Neuronal stem cell (in vitro differentiated cells): ENCODE results near the gene PAM.
A peak's percentile ranks its signal among the peaks of the same experiment; 100 is the strongest.

Experiments
- DNase-seq: peaks from one replicate; pipeline ENCODE4 v3.0.0-alpha.2; 2013; ENCODE audit warnings: low spot score
- H2AFZ ChIP-seq: one replicate; pipeline ENCODE4 v1.6.1; 2013; ENCODE audit warnings: mild to moderate bottlenecking, low read length, inconsistent platforms
- H2AK5ac ChIP-seq: 2 replicates; pipeline ENCODE4 v1.6.1; 2013; ENCODE audit warnings: low read depth, mild to moderate bottlenecking, inconsistent platforms, low read length, moderate library complexity, mixed read lengths
- H2BK120ac ChIP-seq: 2 replicates; pipeline ENCODE4 v1.6.1; 2013; ENCODE audit warnings: low read depth, mild to moderate bottlenecking, inconsistent platforms, low read length, moderate library complexity, mixed read lengths
- H2BK12ac ChIP-seq: one replicate; pipeline ENCODE4 v1.6.1; 2013; ENCODE audit warnings: low read length, inconsistent platforms
- H2BK15ac ChIP-seq: 2 replicates; pipeline ENCODE4 v1.6.1; 2013; ENCODE audit warnings: mild to moderate bottlenecking, low read length, inconsistent platforms, mixed read lengths
- H2BK5ac ChIP-seq: one replicate; pipeline ENCODE4 v1.6.1; 2013; ENCODE audit warnings: inconsistent platforms, mild to moderate bottlenecking, low read length, moderate library complexity
- H3K14ac ChIP-seq: one replicate; pipeline ENCODE4 v1.6.1; 2013; ENCODE audit warnings: low read length, inconsistent platforms
- H3K18ac ChIP-seq: 2 replicates; pipeline ENCODE4 v1.6.1; 2013; ENCODE audit warnings: low read length, inconsistent platforms
- H3K23ac ChIP-seq: 2 replicates; pipeline ENCODE4 v1.6.1; 2013; ENCODE audit warnings: low read depth, mild to moderate bottlenecking, mixed read lengths, low read length, inconsistent platforms; ENCODE audit not compliant: poor library complexity
- H3K27ac ChIP-seq: replicated peaks from 3 replicates; pipeline ENCODE4 v1.5.1; 2013; ENCODE audit warnings: low read length, inconsistent platforms
- H3K27me3 ChIP-seq, 3 experiments: 2 replicates each; pipeline ENCODE4 v1.6.1; 2013; ENCODE audit warnings: low read length in 3 of 3, mild to moderate bottlenecking in 2 of 3, inconsistent platforms in 1 of 3, low read depth in 1 of 3, mixed read lengths in 1 of 3, moderate library complexity in 1 of 3; ENCODE audit not compliant: control insufficient read depth in 3 of 3, insufficient read depth in 3 of 3
- H3K36me3 ChIP-seq, 2 donors: replicated peaks in 1 of 2; 2 replicates each; pipeline ENCODE4 v1.6.1; 2013; ENCODE audit warnings: low read length in 2 of 2; ENCODE audit not compliant: control insufficient read depth in 2 of 2, insufficient read depth in 2 of 2
- H3K4ac ChIP-seq: 2 replicates; pipeline ENCODE4 v1.6.1; 2013; ENCODE audit warnings: inconsistent platforms, mild to moderate bottlenecking, low read length, moderate library complexity
- H3K4me1 ChIP-seq, 2 donors: 1 replicate in 1 of 2; 2 replicates in 1 of 2; pipeline ENCODE4 v1.6.1; 2013; ENCODE audit warnings: low read length in 2 of 2, low read depth in 1 of 2; ENCODE audit not compliant: control insufficient read depth in 2 of 2, insufficient read depth in 1 of 2
- H3K4me2 ChIP-seq: one replicate; pipeline ENCODE4 v1.6.1; 2013; ENCODE audit warnings: mild to moderate bottlenecking, low read length, inconsistent platforms; ENCODE audit not compliant: insufficient read depth, poor library complexity, severe bottlenecking
- H3K4me3 ChIP-seq, 2 donors: 2 replicates each; pipeline ENCODE4 v1.5.1; 2013; ENCODE audit warnings: low read length in 2 of 2, mild to moderate bottlenecking in 2 of 2, inconsistent platforms in 1 of 2, moderate library complexity in 1 of 2
- H3K79me1 ChIP-seq: one replicate; pipeline ENCODE4 v1.6.1; 2013; ENCODE audit warnings: low read depth, mild to moderate bottlenecking, inconsistent platforms, low read length, moderate library complexity
- H3K9ac ChIP-seq: one replicate; pipeline ENCODE4 v1.6.1; 2013; ENCODE audit warnings: mild to moderate bottlenecking, low read depth, low read length, inconsistent platforms; ENCODE audit not compliant: poor library complexity
- H3K9me3 ChIP-seq, 2 donors: replicated peaks in 1 of 2; 2 replicates each; pipeline versions ENCODE3 to v1.6.1; 2013; ENCODE audit warnings: low read length in 2 of 2, mild to moderate bottlenecking in 2 of 2, inconsistent platforms in 1 of 2, low read depth in 1 of 2, mixed read lengths in 1 of 2, moderate library complexity in 1 of 2; ENCODE audit not compliant: control insufficient read depth in 2 of 2, insufficient read depth in 1 of 2
- H4K8ac ChIP-seq: one replicate; pipeline ENCODE4 v1.6.1; 2013; ENCODE audit warnings: low read depth, mild to moderate bottlenecking, inconsistent platforms, low read length, moderate library complexity
- H4K91ac ChIP-seq: one replicate; pipeline ENCODE4 v1.6.1; 2013; ENCODE audit warnings: low read length, low read depth, mild to moderate bottlenecking, inconsistent platforms; ENCODE audit not compliant: poor library complexity
- WGBS, 2 donors: extraction: QIAGEN DNeasy Blood & Tissue Kit; methylation state at CpG; one replicate each; pipeline ENCODE4 v1.1.7; 2013; ENCODE audit warnings: missing lambda C conversion rate in 2 of 2, mixed read lengths in 1 of 2; ENCODE audit not compliant: insufficient read length in 2 of 2, insufficient replicate concordance in 1 of 2; ENCODE audit errors: extremely low coverage in 2 of 2; 5-methylcytosine and 5-hydroxymethylcytosine counted together

Gene PAM

GRCh38 chr5:102719886-102720285 is 35.2 kb upstream of the PAM start:
- WGBS, 2 donors: no CpG with 5 or more reads among the region's 1 CpG

GRCh38 chr5:102720969-102721368 is 34.1 kb upstream of the PAM start:
- Histone ChIP-seq H3K23ac (no peak overlapping the region), H3K27me3 (no peaks in the 10 kb centered on the region), H2BK120ac (no peak overlapping the region), H3K4me1 (peaks cover 0 to 5% of the 10 kb centered on the region in 2 donors), H3K9me3 (peaks cover 0 to 2% of the 10 kb centered on the region in 2 donors), H3K18ac (no peak overlapping the region), H4K8ac (no peak overlapping the region), H2BK12ac (no peak overlapping the region), H2BK15ac (no peak overlapping the region), H3K4me2 (no peak overlapping the region), H3K79me1 (no peaks in the 10 kb centered on the region), H3K4ac (no peak overlapping the region), H3K36me3 (no peaks in the 10 kb centered on the region), H4K91ac (no peak overlapping the region), H3K27ac (no peak overlapping the region), H3K9ac (no peak overlapping the region), H2AK5ac (no peak overlapping the region), H3K4me3 (no peak overlapping the region), H2BK5ac (no peak overlapping the region), H3K14ac (no peak overlapping the region), H2AFZ (no peak overlapping the region)
- WGBS, 2 donors: no CpG with 5 or more reads among the region's 1 CpG
- no peak for DNase-seq

More at GRCh38 chr5:102719886-102720285, 35.2 kb upstream of the PAM start:
- Histone ChIP-seq H3K27ac (no peak overlapping the region), H4K8ac (no peak overlapping the region), H3K79me1 (no peaks in the 10 kb centered on the region), H3K27me3 (no peaks in the 10 kb centered on the region), H3K4me1 (no peaks in the 10 kb centered on the region), H3K23ac (no peak overlapping the region), H2AK5ac (no peak overlapping the region), H3K18ac (no peak overlapping the region), H3K9ac (no peak overlapping the region), H3K9me3 (peaks cover 0 to 2% of the 10 kb centered on the region in 2 donors), H2BK120ac (no peak overlapping the region), H3K36me3 (no peaks in the 10 kb centered on the region), H2AFZ (no peak overlapping the region), H3K4me3 (no peak overlapping the region), H2BK12ac (no peak overlapping the region), H3K14ac (peak overlapping the region; percentile 94), H3K4me2 (no peak overlapping the region), H2BK5ac (no peak overlapping the region), H3K4ac (no peak overlapping the region), H4K91ac (no peak overlapping the region), H2BK15ac (no peak overlapping the region)
- no peak for DNase-seq

DNA sequence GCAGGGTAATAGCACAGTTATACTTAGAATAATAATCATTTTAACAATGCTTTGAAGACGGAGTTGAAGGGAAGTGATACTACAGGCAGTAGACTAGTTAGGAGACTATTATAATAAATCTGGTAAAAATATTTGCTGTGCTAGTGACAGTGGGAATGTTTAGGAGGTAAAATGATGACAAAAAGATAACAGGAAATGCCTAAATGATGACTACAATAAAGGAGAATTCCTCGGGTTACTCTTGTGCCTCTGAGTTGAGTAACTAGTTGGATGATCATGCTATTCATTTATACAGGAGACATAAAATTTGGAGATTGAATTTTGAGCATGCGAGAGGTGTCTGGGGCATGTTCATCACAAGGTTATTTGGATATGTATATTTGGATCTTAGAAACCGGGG is 32.2 kb upstream of the PAM start:
- Histone ChIP-seq H3K36me3 (no peaks in the 10 kb centered on the region), H3K4me2 (no peak overlapping the region), H2BK12ac (no peak overlapping the region), H3K9ac (no peak overlapping the region), H3K27me3 (no peaks in the 10 kb centered on the region), H2BK120ac (no peak overlapping the region), H2BK15ac (no peak overlapping the region), H3K9me3 (peaks cover 0 to 2% of the 10 kb centered on the region in 2 donors), H3K4me3 (no peak overlapping the region), H3K18ac (no peak overlapping the region), H4K91ac (no peak overlapping the region), H3K79me1 (no peaks in the 10 kb centered on the region), H3K4me1 (peaks cover 0 to 5% of the 10 kb centered on the region in 2 donors), H3K4ac (no peak overlapping the region), H2BK5ac (no peak overlapping the region), H4K8ac (no peak overlapping the region), H2AK5ac (no peak overlapping the region), H3K14ac (no peak overlapping the region), H3K23ac (no peak overlapping the region), H2AFZ (no peak overlapping the region), H3K27ac (no peak overlapping the region)
- DNase-seq: no peak
- WGBS, 2 donors: no CpG with 5 or more reads among the region's 4 CpGs

DNA sequence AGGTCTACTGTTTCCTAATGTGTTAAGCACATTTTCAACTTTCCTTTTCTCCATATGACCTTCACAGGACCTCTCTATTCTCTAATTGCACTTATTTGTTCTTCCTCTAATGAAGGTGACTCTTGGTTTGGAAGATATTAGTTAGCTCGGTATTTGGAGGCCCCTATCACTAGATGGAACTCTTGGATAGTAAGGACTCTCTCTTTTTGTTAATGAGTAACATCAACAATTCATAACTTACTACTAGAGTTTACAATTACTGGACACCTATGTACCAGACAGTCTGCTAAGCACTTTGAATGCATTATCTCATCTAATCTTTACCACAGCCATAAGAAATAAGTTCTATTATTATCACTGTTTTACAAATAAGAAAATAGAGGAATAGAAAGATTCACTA is 23.4 kb upstream of the PAM start:
- H2AK5ac ChIP-seq: no peak overlapping the region
- no CpG with 5 or more reads among the region's 1 CpG for WGBS, 2 donors
- no peak overlapping the region for H2BK120ac ChIP-seq

More for the DNA sequence above, 23.4 kb upstream of the PAM start:
- Histone ChIP-seq H4K8ac (no peak overlapping the region), H3K36me3 (no peaks in the 10 kb centered on the region), H3K4me2 (no peak overlapping the region), H4K91ac (no peak overlapping the region), H3K14ac (no peak overlapping the region), H3K9me3 (no peaks in the 10 kb centered on the region), H3K27ac (no peak overlapping the region), H2BK15ac (no peak overlapping the region), H2AFZ (no peak overlapping the region), H3K9ac (no peak overlapping the region), H3K79me1 (no peaks in the 10 kb centered on the region), H3K27me3 (no peaks in the 10 kb centered on the region), H3K18ac (no peak overlapping the region), H3K4me3 (no peak overlapping the region), H3K4me1 (no peaks in the 10 kb centered on the region), H2BK12ac (no peak overlapping the region), H3K4ac (no peak overlapping the region), H2BK5ac (no peak overlapping the region), H3K23ac (no peak overlapping the region)
- no peak for DNase-seq
